PC-9 (cell line): ENCODE measurements around the gene PITPNM3. TPM values are rescaled to one million over a fixed set of nuclear protein-coding genes. Genes with fewer than 3 reads are reported as not detected.

ENCODE experiments used
- BruUV-seq: library from RNA; stranded (reverse); fragments of 400-500 nt; replicated peaks from 2 replicates; lab custom pipeline; 2021; lab: Mats Ljungman, UMichigan
- CTCF ChIA-PET: fragments of 300-600 bp; sonication (Branson Sonifier 250); formaldehyde crosslinking; loops from one replicate; lab custom pipeline; 2022; ENCODE audit warnings: antibody characterized with exemption; lab: Charles Lee
- POLR2A ChIA-PET: fragments of 300-600 bp; sonication (Branson Sonifier 250); formaldehyde crosslinking; loops from one replicate; lab custom pipeline; 2022; ENCODE audit warnings: antibody characterized with exemption; ENCODE audit not compliant: unreplicated experiment; lab: Charles Lee
- DNase-seq, 2 experiments: peaks; one replicate each; pipeline versions ENCODE4 v3.0.0 to v3.0.0-alpha.2; 2015 to 2022; ENCODE audit warnings: mixed read lengths in 1 of 2
- H2AFZ ChIP-seq: fragments of 200-600 bp; sonication (generic); 2 replicates; pipeline ENCODE4 v1.8.1; 2017; ENCODE audit warnings: antibody characterized with exemption
- H3F3A ChIP-seq: fragments of 200-600 bp; sonication (generic); 2 replicates; pipeline ENCODE4 v1.8.1; 2017; ENCODE audit warnings: antibody characterized with exemption, mild to moderate bottlenecking, low read depth; ENCODE audit not compliant: insufficient read depth
- H3K27ac ChIP-seq: fragments of 200-600 bp; sonication (generic); 2 replicates; pipeline ENCODE4 v1.6.1; 2016; ENCODE audit warnings: mixed run types
- H3K27me3 ChIP-seq: fragments of 200-600 bp; sonication (generic); 2 replicates; pipeline ENCODE4 v1.6.1; 2016; ENCODE audit warnings: low read depth, mixed run types; ENCODE audit not compliant: insufficient read depth
- H3K36me3 ChIP-seq: fragments of 200-600 bp; sonication (generic); 2 replicates; pipeline ENCODE4 v1.6.1; 2016; ENCODE audit warnings: low read depth, mixed run types
- H3K4me1 ChIP-seq: fragments of 200-600 bp; sonication (generic); replicated peaks from 2 replicates; pipeline ENCODE4 v1.6.1; 2016; ENCODE audit warnings: mixed run types; ENCODE audit not compliant: insufficient read depth
- H3K4me2 ChIP-seq: fragments of 200-600 bp; sonication (generic); 2 replicates; pipeline ENCODE4 v1.6.1; 2017; ENCODE audit warnings: mixed run types
- H3K4me3 ChIP-seq: fragments of 200-600 bp; sonication (generic); 2 replicates; pipeline ENCODE4 v1.6.1; 2016; ENCODE audit warnings: mixed run types
- H3K79me2 ChIP-seq: fragments of 200-600 bp; sonication (generic); 2 replicates; pipeline ENCODE4 v1.6.1; 2017; ENCODE audit warnings: low read depth, mixed run types
- H3K9me2 ChIP-seq: fragments of 200-600 bp; sonication (generic); 2 replicates; pipeline ENCODE4 v1.8.1; 2017; ENCODE audit warnings: mild to moderate bottlenecking; ENCODE audit not compliant: insufficient read depth
- H3K9me3 ChIP-seq: fragments of 200-600 bp; sonication (generic); 2 replicates; pipeline ENCODE4 v1.8.1; 2016; ENCODE audit warnings: low read depth; ENCODE audit not compliant: insufficient read depth
- H4K20me1 ChIP-seq: fragments of 200-600 bp; sonication (generic); 2 replicates; pipeline ENCODE4 v1.8.1; 2017; ENCODE audit not compliant: insufficient read depth
- EZH2 ChIP-seq: fragments of 200-600 bp; sonication (generic); IDR thresholded peaks from 2 replicates; pipeline ENCODE4 v1.8.0; 2017; ENCODE audit warnings: antibody characterized with exemption, low read depth
- intact Hi-C: fragments of 100-400 bp; cut with micrococcal nuclease; formaldehyde crosslinking; loops from one replicate; pipeline ENCODE4 v1.10.0; 2022; ENCODE audit not compliant: unreplicated experiment
- total RNA-seq: library from RNA; stranded (reverse); gene quantifications from 2 replicates; pipeline ENCODE4 v1.2.3, GENCODE V29; 2021
- TF ChIP-seq, protein P1 (sequence below): fragments of 200-600 bp; sonication (generic); conservative IDR thresholded peaks from 2 replicates; pipeline ENCODE4 v1.6.1; 2017; ENCODE audit warnings: mixed run types, antibody characterized with exemption, mild to moderate bottlenecking, moderate library complexity

Gene PITPNM3
- total RNA-seq, 1 experiment from 2014 or later: 16.9 TPM

DNA sequence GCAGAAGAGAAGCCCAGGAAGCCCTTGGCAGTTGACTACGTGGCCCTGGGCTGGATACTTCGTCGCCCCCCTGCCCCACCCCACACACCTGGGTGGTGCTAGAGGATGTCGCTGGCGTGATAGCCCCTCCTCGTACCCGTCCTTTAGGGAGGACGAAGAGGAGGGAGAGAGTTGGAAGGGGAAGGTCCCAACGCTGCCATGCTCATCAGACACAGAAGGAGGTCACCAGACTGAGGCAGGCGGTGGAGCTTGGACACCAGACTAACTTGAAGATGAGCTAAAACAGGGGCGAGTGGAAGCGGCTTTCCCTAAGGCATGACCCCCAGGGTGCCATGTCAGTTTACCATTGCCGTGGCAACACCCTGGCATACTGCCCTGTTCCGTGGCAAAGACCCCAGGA lies 132.4 kb downstream of the PITPNM3 start:
- Histone ChIP-seq H3K27me3 (peaks cover 84% of the 10 kb centered on the region), H3K79me2 (no peaks in the 10 kb centered on the region), H3K4me1 (no peaks in the 10 kb centered on the region), H3K9me3 (no peaks in the 10 kb centered on the region), H4K20me1 (no peaks in the 10 kb centered on the region), H3K4me2 (no peak overlapping the region), H3F3A (no peaks in the 10 kb centered on the region), H3K36me3 (no peaks in the 10 kb centered on the region), H2AFZ (no peak overlapping the region), H3K4me3 (no peak overlapping the region), H3K27ac (no peak overlapping the region), H3K9me2 (no peaks in the 10 kb centered on the region)
- ChIA-PET POLR2A (no interaction called here), CTCF (interaction anchor here (1.1 kb wide), 1 partner anchor 835 kb away, joined by 3 read pairs; no protein-coding TSS in a partner anchor)
- TF ChIP-seq, protein P1, sequence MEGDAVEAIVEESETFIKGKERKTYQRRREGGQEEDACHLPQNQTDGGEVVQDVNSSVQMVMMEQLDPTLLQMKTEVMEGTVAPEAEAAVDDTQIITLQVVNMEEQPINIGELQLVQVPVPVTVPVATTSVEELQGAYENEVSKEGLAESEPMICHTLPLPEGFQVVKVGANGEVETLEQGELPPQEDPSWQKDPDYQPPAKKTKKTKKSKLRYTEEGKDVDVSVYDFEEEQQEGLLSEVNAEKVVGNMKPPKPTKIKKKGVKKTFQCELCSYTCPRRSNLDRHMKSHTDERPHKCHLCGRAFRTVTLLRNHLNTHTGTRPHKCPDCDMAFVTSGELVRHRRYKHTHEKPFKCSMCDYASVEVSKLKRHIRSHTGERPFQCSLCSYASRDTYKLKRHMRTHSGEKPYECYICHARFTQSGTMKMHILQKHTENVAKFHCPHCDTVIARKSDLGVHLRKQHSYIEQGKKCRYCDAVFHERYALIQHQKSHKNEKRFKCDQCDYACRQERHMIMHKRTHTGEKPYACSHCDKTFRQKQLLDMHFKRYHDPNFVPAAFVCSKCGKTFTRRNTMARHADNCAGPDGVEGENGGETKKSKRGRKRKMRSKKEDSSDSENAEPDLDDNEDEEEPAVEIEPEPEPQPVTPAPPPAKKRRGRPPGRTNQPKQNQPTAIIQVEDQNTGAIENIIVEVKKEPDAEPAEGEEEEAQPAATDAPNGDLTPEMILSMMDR: no peak
- no peak for TF ChIP-seq EZH2
- DNase-seq: no peak
- no TSS peak for BruUV-seq
- intact Hi-C loops: loop anchor here (10.0 kb wide), 1 partner anchor 1179 kb away; no protein-coding TSS in a partner anchor

DNA sequence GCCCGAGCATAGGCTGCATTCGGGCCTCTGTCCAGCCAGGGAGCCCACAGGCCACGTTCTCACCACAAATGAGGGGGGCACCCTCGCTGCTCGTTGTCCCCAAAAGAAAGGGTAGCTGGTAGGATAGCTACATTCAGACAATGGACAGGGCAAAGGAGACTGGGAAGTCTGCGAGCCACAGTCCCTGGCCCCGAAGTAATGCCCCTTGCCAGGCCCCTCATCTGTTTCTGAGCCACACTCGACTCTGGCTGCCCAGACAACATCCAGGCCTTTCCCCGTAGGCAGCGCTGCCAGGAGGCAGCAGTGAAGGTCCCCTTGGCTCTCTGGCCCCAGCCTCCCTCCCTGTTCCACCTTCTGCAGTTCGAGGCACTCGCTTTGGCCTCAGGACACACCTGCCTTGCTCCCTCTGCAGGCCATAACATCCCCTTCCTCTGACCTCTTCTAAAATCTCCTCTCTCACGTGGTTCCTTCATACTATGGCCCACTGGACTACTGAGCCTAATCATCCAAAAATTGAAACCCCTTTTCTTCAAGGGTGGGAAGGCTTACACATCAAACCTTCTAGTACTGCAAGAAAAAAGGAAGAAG lies 133.6 kb downstream of the PITPNM3 start:
- DNase-seq: no peak
- intact Hi-C loops: loop anchor here (1.0 to 10.0 kb wide), 3 partner anchors 830 to 1178 kb away; no protein-coding TSS in a partner anchor
- TF ChIP-seq, protein P1: no peak
- no peak for TF ChIP-seq EZH2
- Histone ChIP-seq H3K4me3 (no peak overlapping the region), H3K9me3 (no peaks in the 10 kb centered on the region), H3K4me2 (no peak overlapping the region), H3K4me1 (no peaks in the 10 kb centered on the region), H3K9me2 (no peaks in the 10 kb centered on the region), H3K79me2 (no peaks in the 10 kb centered on the region), H2AFZ (no peak overlapping the region), H3K27me3 (peaks cover 84% of the 10 kb centered on the region), H3K27ac (no peak overlapping the region), H3K36me3 (no peaks in the 10 kb centered on the region), H3F3A (no peaks in the 10 kb centered on the region), H4K20me1 (no peaks in the 10 kb centered on the region)
- ChIA-PET CTCF (no interaction called here), POLR2A (no interaction called here)
- BruUV-seq: no TSS peak

DNA sequence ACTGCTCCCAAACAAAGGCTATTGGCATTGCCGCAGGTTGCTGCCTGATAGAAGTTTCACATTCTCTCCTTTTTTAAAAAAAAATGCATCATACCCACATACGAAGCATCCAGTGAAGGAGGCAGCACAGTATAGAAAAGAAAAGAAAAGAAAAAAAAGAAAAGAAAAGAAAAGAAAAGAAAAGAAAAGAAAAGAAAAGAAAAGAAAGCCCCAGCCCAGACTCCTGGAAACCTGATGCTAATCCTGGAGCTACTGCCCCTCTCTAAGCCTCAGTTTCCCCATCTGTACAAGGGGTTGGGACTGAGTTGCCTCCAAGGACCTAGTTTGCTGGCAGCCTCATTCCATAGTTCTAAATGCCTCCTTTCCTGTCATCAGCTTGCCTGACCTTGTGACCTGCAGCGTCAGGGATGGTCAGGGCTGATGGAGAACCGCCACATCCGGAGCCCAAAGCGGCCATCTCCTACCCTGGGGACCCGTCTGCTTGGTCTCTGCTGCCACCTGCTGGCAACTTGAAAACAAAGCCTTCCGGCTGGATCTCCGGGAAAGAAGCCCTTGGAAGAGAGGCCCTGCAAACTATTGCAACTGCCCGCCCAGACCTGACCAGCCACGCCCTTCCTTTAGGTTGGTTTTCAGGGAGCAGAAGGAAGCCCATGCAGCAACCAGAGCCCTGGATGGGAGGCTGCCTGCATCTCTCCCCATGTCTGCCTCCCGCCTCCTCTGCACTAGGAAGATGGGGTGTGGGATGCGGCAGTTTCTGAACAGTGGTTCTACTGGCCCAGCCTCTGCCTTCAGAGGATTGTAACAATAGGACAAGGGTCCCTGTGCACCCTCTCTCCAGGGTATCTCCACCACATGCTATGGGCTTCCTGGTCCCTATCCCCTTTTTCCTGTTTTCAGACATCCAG lies 134.4 kb downstream of the PITPNM3 start:
- H3K4me1 ChIP-seq: no peaks in the 10 kb centered on the region
- no peaks in the 10 kb centered on the region for H3K9me2 ChIP-seq
- H2AFZ ChIP-seq: no peak overlapping the region
- no peak for TF ChIP-seq EZH2
- TF ChIP-seq, protein P1: peak; percentile 95
- H3F3A ChIP-seq: no peaks in the 10 kb centered on the region
- H3K27me3 ChIP-seq: peaks cover 84% of the 10 kb centered on the region
- no peaks in the 10 kb centered on the region for H3K36me3 ChIP-seq
- H4K20me1 ChIP-seq: no peaks in the 10 kb centered on the region
- H3K4me2 ChIP-seq: no peak overlapping the region
- intact Hi-C loops: loop anchor here (1.0 to 10.0 kb wide), 3 partner anchors 830 to 1177 kb away; no protein-coding TSS in a partner anchor
- ChIA-PET POLR2A (no interaction called here), CTCF (no interaction called here)
- no peaks in the 10 kb centered on the region for H3K9me3 ChIP-seq
- no peak overlapping the region for H3K27ac ChIP-seq
- no TSS peak for BruUV-seq
- H3K4me3 ChIP-seq: no peak overlapping the region
- DNase-seq: peak; percentile 58 to 83
- no peaks in the 10 kb centered on the region for H3K79me2 ChIP-seq
